GM19043 (cell line): ENCODE results near the gene FGF10.

ENCODE experiments used
- ATAC-seq: cut with Tn5 transposase; IDR thresholded peaks from one replicate; pipeline ENCODE4 v1.9.1; 2021; ENCODE audit warnings: low read depth; ENCODE audit not compliant: unreplicated experiment

Gene FGF10

GRCh38 chr5:44389090-44389822, at the start of gene FGF10:
TSS of gene FGF10 (minus strand) at chr5:44389420. CDS start at chr5:44388682, 738 bp downstream.
- ATAC-seq, result no peak

- ATAC-seq, result no peak
Measured at GRCh38 chr5:44426944-44427343, 37.7 kb upstream of the FGF10 start.

- no peak for ATAC-seq
Measured at GRCh38 chr5:44412286-44412685, 23.1 kb upstream of the FGF10 start.

- no peak for ATAC-seq
Measured at GRCh38 chr5:44402084-44402483, 12.9 kb upstream of the FGF10 start.

- ATAC-seq, result no peak
Measured at GRCh38 chr5:44401611-44402010, 12.4 kb upstream of the FGF10 start.

- no peak for ATAC-seq
Measured at GRCh38 chr5:44398382-44398781, 9.2 kb upstream of the FGF10 start.

- ATAC-seq, result no peak
Measured at GRCh38 chr5:44396312-44396711, 7.1 kb upstream of the FGF10 start.

GRCh38 chr5:44390351-44390750, 1.1 kb upstream of the FGF10 start:
- no peak for ATAC-seq

GRCh38 chr5:44389823-44390143, 563 bp upstream of the FGF10 start:
- ATAC-seq, result no peak

GRCh38 chr5:44388321-44389089, 715 bp downstream of the FGF10 start:
- no peak for ATAC-seq

GRCh38 chr5:44387921-44388320, 1.3 kb downstream of the FGF10 start:
- no peak for ATAC-seq

GRCh38 chr5:44387406-44387805, 1.8 kb downstream of the FGF10 start:
- no peak for ATAC-seq

- no peak for ATAC-seq
Measured at GRCh38 chr5:44385291-44385900, 3.8 kb downstream of the FGF10 start.

GRCh38 chr5:44384816-44385215, 4.4 kb downstream of the FGF10 start:
- ATAC-seq, result no peak

- ATAC-seq, result no peak
Measured at GRCh38 chr5:44382894-44383293, 6.3 kb downstream of the FGF10 start.

- no peak for ATAC-seq
Measured at GRCh38 chr5:44377057-44377456, 12.2 kb downstream of the FGF10 start.

- ATAC-seq, result no peak
Measured at GRCh38 chr5:44372028-44372427, 17.2 kb downstream of the FGF10 start.

- no peak for ATAC-seq
Measured at GRCh38 chr5:44367203-44367602, 22.0 kb downstream of the FGF10 start.

- ATAC-seq, result no peak
Measured at GRCh38 chr5:44365345-44365744, 23.9 kb downstream of the FGF10 start.

GRCh38 chr5:44364097-44364496, 25.1 kb downstream of the FGF10 start:
- no peak for ATAC-seq

- ATAC-seq, result no peak
Measured at GRCh38 chr5:44361342-44362001, 27.7 kb downstream of the FGF10 start.
